Embryonic facial prominence (tissue), 1 donor: ENCODE measurements around the gene FGGY.
"Not testable (repeated sequence)": the region's sequence is repeated elsewhere in the genome, so short reads cannot be mapped to it uniquely, and the experiment has no call there.

ENCODE experiments used
- DNase-seq: peaks from one replicate; pipeline ENCODE4 v3.0.0-alpha.2; 2016; ENCODE audit errors: extremely low spot score

FGGY gene

GRCh38 chr1:59733443-59734141, 436.7 kb downstream of the FGGY start:
- no peak for DNase-seq

- not testable (repeated sequence) for DNase-seq
Measured at GRCh38 chr1:59735927-59736326, 439.0 kb downstream of the FGGY start.

- DNase-seq, result no peak
Measured at GRCh38 chr1:59736744-59737143, 439.9 kb downstream of the FGGY start.

GRCh38 chr1:59737638-59738037, 440.7 kb downstream of the FGGY start:
- no peak for DNase-seq

- peak; percentile 18 for DNase-seq
Measured at GRCh38 chr1:59738152-59738551, 441.3 kb downstream of the FGGY start.

GRCh38 chr1:59738591-59739015, 441.7 kb downstream of the FGGY start:
- no peak for DNase-seq

GRCh38 chr1:59739111-59739510, 442.2 kb downstream of the FGGY start:
- no peak for DNase-seq

- no peak for DNase-seq
Measured at GRCh38 chr1:59742526-59742925, 445.6 kb downstream of the FGGY start.

GRCh38 chr1:59743324-59744091, 446.6 kb downstream of the FGGY start:
- DNase-seq, result no peak

GRCh38 chr1:59747420-59748024, 450.6 kb downstream of the FGGY start:
- no peak for DNase-seq

GRCh38 chr1:59748123-59748522, 451.2 kb downstream of the FGGY start:
- DNase-seq, result no peak

- DNase-seq, result no peak
Measured at GRCh38 chr1:59750328-59751003, 453.6 kb downstream of the FGGY start.

- DNase-seq, result no peak
Measured at GRCh38 chr1:59751004-59751395, 454.1 kb downstream of the FGGY start.

- DNase-seq, result no peak
Measured at GRCh38 chr1:59751801-59752200, 454.9 kb downstream of the FGGY start.

- no peak for DNase-seq
Measured at GRCh38 chr1:59752556-59753414, 455.9 kb downstream of the FGGY start.

- DNase-seq, result peak; percentile 24
Measured at GRCh38 chr1:59755069-59755685, 458.3 kb downstream of the FGGY start.

GRCh38 chr1:59757197-59757747, 460.4 kb downstream of the FGGY start:
- DNase-seq, result no peak

- DNase-seq, result peak; percentile 80
Measured at GRCh38 chr1:59759156-59759925, 462.4 kb downstream of the FGGY start.

GRCh38 chr1:59761443-59761842, 464.5 kb downstream of the FGGY start:
- DNase-seq, result no peak

- no peak for DNase-seq
Measured at GRCh38 chr1:59763418-59763817, 466.5 kb downstream of the FGGY start.
